Panc1 (cell line): Measurements from ENCODE around the gene ZDHHC11B. TPM values are rescaled to one million over a fixed set of nuclear protein-coding genes. Genes with fewer than 3 reads are reported as not detected.

Experiments
- ATAC-seq: fragments of 200-7000 bp; cut with Tn5 transposase; 2 replicates; pipeline ENCODE4 v1.9.1; 2020; ENCODE audit warnings: mild to moderate bottlenecking, moderate library complexity
- BruUV-seq: library from RNA; stranded (reverse); fragments of 400-500 nt; replicated peaks from 2 replicates; lab custom pipeline; 2021; lab: Mats Ljungman, UMichigan
- CTCF ChIA-PET: fragments of 300-600 bp; sonication (Branson Sonifier 250); formaldehyde crosslinking; loops from one replicate; lab custom pipeline; 2022; ENCODE audit warnings: antibody characterized with exemption; lab: Charles Lee
- POLR2A ChIA-PET: fragments of 300-600 bp; sonication (Branson Sonifier 250); formaldehyde crosslinking; loops from one replicate; lab custom pipeline; 2022; ENCODE audit warnings: antibody characterized with exemption; lab: Charles Lee
- DNase-seq: peaks from one replicate; pipeline ENCODE4 v3.0.0-alpha.2; 2010; ENCODE audit warnings: low read depth, low spot score
- H3K27ac ChIP-seq: 2 replicates; pipeline ENCODE4 v1.5.1; 2011; ENCODE audit warnings: mild to moderate bottlenecking, low read length, inconsistent platforms
- H3K27me3 ChIP-seq: fragments of 200-500 bp; sonication (Bioruptor generic); 2 replicates; pipeline ENCODE4 v1.6.0; 2014; ENCODE audit warnings: low read length, inconsistent platforms; ENCODE audit not compliant: control insufficient read depth, insufficient read depth
- H3K36me3 ChIP-seq: fragments of 200-500 bp; sonication (Bioruptor generic); 2 replicates; pipeline ENCODE4 v1.5.1; 2014; ENCODE audit warnings: inconsistent platforms, mild to moderate bottlenecking, low read length, moderate library complexity; ENCODE audit not compliant: control insufficient read depth, insufficient read depth
- H3K4me1 ChIP-seq: 2 replicates; pipeline ENCODE4 v1.5.1; 2011; ENCODE audit warnings: inconsistent platforms, mild to moderate bottlenecking, low read length, moderate library complexity; ENCODE audit not compliant: control insufficient read depth, insufficient read depth
- H3K4me3 ChIP-seq, 2 experiments: 2 replicates each; pipeline ENCODE4 v1.5.1; 2011 to 2012; ENCODE audit warnings: low read depth in 2 of 2, low read length in 2 of 2, mild to moderate bottlenecking in 2 of 2, inconsistent platforms in 1 of 2, moderate library complexity in 1 of 2
- H3K9me3 ChIP-seq: fragments of 200-500 bp; sonication (Bioruptor generic); 2 replicates; pipeline ENCODE4 v1.5.1; 2014; ENCODE audit warnings: low read depth, mild to moderate bottlenecking, inconsistent platforms, low read length, moderate library complexity; ENCODE audit not compliant: control insufficient read depth, insufficient read depth
- CTCF ChIP-seq: fragments of 450-650 bp; IDR thresholded peaks from 2 replicates; pipeline ENCODE4 v1.5.1; 2017; ENCODE audit warnings: mild to moderate bottlenecking
- POLR2AphosphoS5 ChIP-seq: IDR thresholded peaks from 2 replicates; pipeline ENCODE4 v1.6.1; 2012; ENCODE audit warnings: mild to moderate bottlenecking, low read depth, low read length, moderate library complexity
- REST ChIP-seq, 2 experiments: IDR thresholded peaks; 2 replicates each; pipeline ENCODE4 v1.6.1; 2011 to 2012; ENCODE audit warnings: low read depth in 2 of 2, control low read depth in 1 of 2, low read length in 1 of 2, mild to moderate bottlenecking in 1 of 2, moderate library complexity in 1 of 2; ENCODE audit not compliant: insufficient read depth in 1 of 2
- SIN3A ChIP-seq: IDR thresholded peaks from 2 replicates; pipeline ENCODE4 v1.6.1; 2012; ENCODE audit warnings: low read depth, mild to moderate bottlenecking, low read length, moderate library complexity, borderline replicate concordance; ENCODE audit not compliant: insufficient read depth
- TCF7L2 ChIP-seq: IDR thresholded peaks from 2 replicates; pipeline ENCODE4 v1.6.1; 2011; ENCODE audit warnings: mild to moderate bottlenecking, low read depth, low read length, inconsistent platforms
- in situ Hi-C: cut with HindIII; loops from 2 replicates; pipeline ENCODE4 v1.10.0; 2016; ENCODE audit warnings: low sequenced_read_pairs, low pct_unique_long_range_greater_than_20kb
- intact Hi-C: fragments of 100-400 bp; cut with micrococcal nuclease; formaldehyde crosslinking; loops from one replicate; pipeline ENCODE4 v1.10.0; 2022; ENCODE audit not compliant: unreplicated experiment
- total RNA-seq: library from RNA; stranded (reverse); gene quantifications from one replicate; pipeline ENCODE4 v1.2.1, GENCODE V29; 2021; ENCODE audit not compliant: unreplicated experiment

Gene ZDHHC11B
- total RNA-seq, 1 experiment from 2014 or later = 1.4 TPM

GRCh38 chr5:661891-662750 is 122.4 kb downstream of the ZDHHC11B start:
- no peak overlapping the region for H3K4me3 ChIP-seq
- no TSS peak for BruUV-seq
- CTCF ChIA-PET = no interaction called here
- DNase-seq (no peak), ATAC-seq (no peak)
- H3K4me1 ChIP-seq = peaks cover 13% of the 10 kb centered on the region
- H3K9me3 ChIP-seq = no peaks in the 10 kb centered on the region
- H3K36me3 ChIP-seq = no peaks in the 10 kb centered on the region; the same call in 1 of the 2 replicates
- intact Hi-C loops = no loop called here
- no peak for TF ChIP-seq REST (IDR thresholded peaks at IDR 0.05; ENCODE audit: insufficient read depth in 1 of 2, low read depth in 2 of 2, low read length in 1 of 2)
- no peak for TF ChIP-seq SIN3A
- no peak for TF ChIP-seq POLR2AphosphoS5
- no peak for TF ChIP-seq TCF7L2
- TF ChIP-seq CTCF = no peak
- POLR2A ChIA-PET = no interaction called here
- in situ Hi-C loops = no loop called here
- no peaks in the 10 kb centered on the region for H3K27me3 ChIP-seq
- H3K27ac ChIP-seq = no peak overlapping the region

GRCh38 chr5:660491-661030 is 124.0 kb downstream of the ZDHHC11B start:
- H3K4me1 ChIP-seq = peaks cover 15% of the 10 kb centered on the region

More at GRCh38 chr5:660491-661030, 124.0 kb downstream of the ZDHHC11B start:
- no peak for ATAC-seq
- intact Hi-C loops = no loop called here
- no peak for DNase-seq
- BruUV-seq = no TSS peak
- ChIA-PET CTCF (no interaction called here), POLR2A (no interaction called here)
- Histone ChIP-seq H3K9me3 (no peaks in the 10 kb centered on the region), H3K4me3 (no peak overlapping the region), H3K27ac (no peak overlapping the region), H3K27me3 (no peaks in the 10 kb centered on the region), H3K36me3 (peaks cover 6% of the 10 kb centered on the region; the same call in 1 of the 2 replicates)
- in situ Hi-C loops = no loop called here
- TF ChIP-seq SIN3A = no peak
- TF ChIP-seq TCF7L2 = no peak
- no peak for TF ChIP-seq POLR2AphosphoS5
- no peak for TF ChIP-seq REST (IDR thresholded peaks at IDR 0.05; ENCODE audit: insufficient read depth in 1 of 2, low read depth in 2 of 2, low read length in 1 of 2)
- no peak for TF ChIP-seq CTCF
